ENCODE results near the gene TASL. TPM values are rescaled to one million over a fixed set of nuclear protein-coding genes. Genes with fewer than 3 reads are reported as not detected.

The TASL gene
- total and polyA plus RNA-seq, 2 donors (not counting 3 experiments of a cell fraction or from before 2014, with no cell fraction given), result not detected

DNA sequence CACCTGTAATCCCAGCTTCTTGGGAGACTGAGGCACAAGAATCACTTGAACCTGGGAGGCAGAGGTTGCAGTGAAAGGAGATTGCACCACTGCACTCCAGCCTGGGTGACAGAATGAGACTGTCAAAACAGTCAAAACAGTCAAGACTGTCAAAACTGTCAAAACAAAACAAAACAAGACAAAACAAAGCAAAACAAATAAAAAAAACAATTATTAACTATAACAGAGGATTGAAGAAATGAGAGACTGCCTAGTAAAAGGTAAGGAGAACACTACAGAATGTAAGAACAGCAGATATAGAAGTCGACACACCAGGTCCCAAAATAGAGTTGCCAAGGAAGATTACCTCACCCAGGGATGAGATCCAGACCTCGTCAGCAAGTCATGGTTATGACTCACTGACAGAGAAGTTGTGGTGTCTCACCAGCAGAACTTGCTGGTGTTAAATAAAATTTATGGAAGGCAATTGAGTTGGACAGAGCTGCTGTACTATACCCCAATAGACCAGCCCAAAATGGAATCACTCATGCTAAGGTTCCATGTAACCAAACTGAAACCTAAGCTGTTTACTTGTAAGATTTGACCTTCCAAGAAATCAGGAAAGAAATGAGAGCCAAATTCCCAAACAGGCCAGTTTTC is 43.5 kb upstream of the TASL start:
- dilution Hi-C loops (cut with MboI; ENCODE audit: extremely low pct_ligation_motif_present, low sequenced_read_pairs), result no loop called here
- FAIRE-seq (no peak), DNase-seq (ENCODE audit: low read depth, low spot score) (no peak)
- Histone ChIP-seq H3K79me2 (ENCODE audit: control insufficient read depth, insufficient read depth, low read length) (no peaks in the 10 kb centered on the region), H3K27ac (ENCODE audit: insufficient read depth, low read depth, low read length) (no peak overlapping the region), H3K9me3 (replicated peaks; ENCODE audit: control insufficient read depth, insufficient read depth, low read length) (no peaks in the 10 kb centered on the region), H3K36me3 (ENCODE audit: control insufficient read depth in 2 of 2, extremely low read depth in 1 of 2, insufficient read depth in 2 of 2, low read length in 2 of 2) (no peaks in the 10 kb centered on the region), H3K4me2 (ENCODE audit: insufficient read depth, low read length) (no peak overlapping the region), H3K4me3 (replicated peaks in 1 of 3; ENCODE audit: insufficient read depth in 1 of 3, low read depth in 1 of 3, low read length in 3 of 3) (no peak overlapping the region), H4K20me1 (replicated peaks; ENCODE audit: control insufficient read depth, extremely low read depth, insufficient read depth, low read length) (no peaks in the 10 kb centered on the region), H3K4me1 (ENCODE audit: control insufficient read depth, extremely low read depth, insufficient read depth, low read length) (no peaks in the 10 kb centered on the region), H3K9me1 (replicated peaks; ENCODE audit: control insufficient read depth, extremely low read depth, insufficient read depth, low read length) (no peaks in the 10 kb centered on the region), H2AFZ (ENCODE audit: low read depth, low read length) (no peak overlapping the region), H3K27me3 (ENCODE audit: control insufficient read depth in 2 of 2, insufficient read depth in 2 of 2, low read length in 2 of 2) (no peaks in the 10 kb centered on the region), H3K9ac (replicated peaks; ENCODE audit: extremely low read depth, insufficient read depth, low read length) (no peak overlapping the region)
- intact Hi-C loops (cut with micrococcal nuclease), result loop anchor here (10.0 kb wide), 1 partner anchor 496 kb away; no protein-coding TSS in a partner anchor
- TF ChIP-seq POLR2A (IDR thresholded peaks at IDR 0.05; ENCODE audit: low read depth, low read length), result no peak
- TF ChIP-seq JUN (IDR thresholded peaks at IDR 0.05; ENCODE audit: borderline replicate concordance, insufficient read depth, insufficient read length, low read depth), result peak; percentile 4
- ChIA-PET POLR2A (no interaction called here), CTCF (no interaction called here)
- BruUV-seq (replicated peaks), result no TSS peak

DNA sequence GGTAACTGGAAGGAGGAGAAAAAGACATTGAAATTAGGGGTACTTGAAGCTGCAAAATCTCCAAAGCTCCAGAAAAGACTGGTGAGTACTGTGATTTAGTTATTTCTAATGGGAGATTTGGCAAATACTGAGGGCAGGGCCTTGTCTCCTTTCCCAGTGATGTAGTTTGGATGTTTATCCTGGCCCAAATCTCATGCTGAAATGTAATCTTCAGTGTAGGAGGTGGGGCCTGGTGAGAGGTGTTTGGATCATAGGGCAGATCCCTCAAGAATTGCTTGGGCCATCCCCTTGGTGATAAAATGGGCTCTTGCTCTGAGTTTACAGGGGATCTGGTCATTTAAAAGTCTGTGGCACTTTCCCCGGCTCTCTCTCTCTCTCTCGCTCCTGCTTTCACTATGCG is 42.6 kb upstream of the TASL start:
- H3K9ac ChIP-seq (replicated peaks; ENCODE audit: extremely low read depth, insufficient read depth, low read length), result no peak overlapping the region
- CTCF ChIA-PET, result interaction anchor here (1.3 kb wide), 1 partner anchor 15 kb away, joined by 3 read pairs; no protein-coding TSS in a partner anchor
- no peak for DNase-seq (ENCODE audit: low read depth, low spot score)
- POLR2A ChIA-PET, result no interaction called here
- no TSS peak for BruUV-seq (replicated peaks)
- no peak overlapping the region for H3K4me2 ChIP-seq (ENCODE audit: insufficient read depth, low read length)
- no peak overlapping the region for H2AFZ ChIP-seq (ENCODE audit: low read depth, low read length)
- dilution Hi-C loops (cut with MboI; ENCODE audit: extremely low pct_ligation_motif_present, low sequenced_read_pairs) (no loop called here), intact Hi-C loops (cut with micrococcal nuclease) (loop anchor here (10.0 kb wide), 1 partner anchor 495 kb away; no protein-coding TSS in a partner anchor)
- no peaks in the 10 kb centered on the region for H3K27me3 ChIP-seq (ENCODE audit: control insufficient read depth in 2 of 2, insufficient read depth in 2 of 2, low read length in 2 of 2)
- no peak overlapping the region for H3K4me3 ChIP-seq (replicated peaks in 1 of 3; ENCODE audit: insufficient read depth in 1 of 3, low read depth in 1 of 3, low read length in 3 of 3)
- no peaks in the 10 kb centered on the region for H4K20me1 ChIP-seq (replicated peaks; ENCODE audit: control insufficient read depth, extremely low read depth, insufficient read depth, low read length)
- no peaks in the 10 kb centered on the region for H3K9me1 ChIP-seq (replicated peaks; ENCODE audit: control insufficient read depth, extremely low read depth, insufficient read depth, low read length)
- FAIRE-seq, result no peak
- H3K79me2 ChIP-seq (ENCODE audit: control insufficient read depth, insufficient read depth, low read length), result no peaks in the 10 kb centered on the region
- H3K27ac ChIP-seq (ENCODE audit: insufficient read depth, low read depth, low read length), result no peak overlapping the region
- no peaks in the 10 kb centered on the region for H3K36me3 ChIP-seq (ENCODE audit: control insufficient read depth in 2 of 2, extremely low read depth in 1 of 2, insufficient read depth in 2 of 2, low read length in 2 of 2)
- TF ChIP-seq MYC (IDR thresholded peaks at IDR 0.05; ENCODE audit: low read depth, low read length) (no peak), EZH2 (IDR thresholded peaks at IDR 0.05; ENCODE audit: borderline replicate concordance, low read depth, low read length, severe bottlenecking) (no peak), POLR2AphosphoS5 (IDR thresholded peaks at IDR 0.05; ENCODE audit: insufficient read depth, low read depth, low read length) (no peak), POLR2A (IDR thresholded peaks at IDR 0.05; ENCODE audit: low read depth, low read length) (no peak), FOS (IDR thresholded peaks at IDR 0.05; ENCODE audit: borderline replicate concordance, insufficient read depth, low read length) (no peak), GATA2 (IDR thresholded peaks at IDR 0.05; ENCODE audit: insufficient read depth, insufficient read length, low read depth, low read length) (no peak), JUN (IDR thresholded peaks at IDR 0.05; ENCODE audit: borderline replicate concordance, insufficient read depth, insufficient read length, low read depth) (no peak)
- TF ChIP-seq, protein P1, sequence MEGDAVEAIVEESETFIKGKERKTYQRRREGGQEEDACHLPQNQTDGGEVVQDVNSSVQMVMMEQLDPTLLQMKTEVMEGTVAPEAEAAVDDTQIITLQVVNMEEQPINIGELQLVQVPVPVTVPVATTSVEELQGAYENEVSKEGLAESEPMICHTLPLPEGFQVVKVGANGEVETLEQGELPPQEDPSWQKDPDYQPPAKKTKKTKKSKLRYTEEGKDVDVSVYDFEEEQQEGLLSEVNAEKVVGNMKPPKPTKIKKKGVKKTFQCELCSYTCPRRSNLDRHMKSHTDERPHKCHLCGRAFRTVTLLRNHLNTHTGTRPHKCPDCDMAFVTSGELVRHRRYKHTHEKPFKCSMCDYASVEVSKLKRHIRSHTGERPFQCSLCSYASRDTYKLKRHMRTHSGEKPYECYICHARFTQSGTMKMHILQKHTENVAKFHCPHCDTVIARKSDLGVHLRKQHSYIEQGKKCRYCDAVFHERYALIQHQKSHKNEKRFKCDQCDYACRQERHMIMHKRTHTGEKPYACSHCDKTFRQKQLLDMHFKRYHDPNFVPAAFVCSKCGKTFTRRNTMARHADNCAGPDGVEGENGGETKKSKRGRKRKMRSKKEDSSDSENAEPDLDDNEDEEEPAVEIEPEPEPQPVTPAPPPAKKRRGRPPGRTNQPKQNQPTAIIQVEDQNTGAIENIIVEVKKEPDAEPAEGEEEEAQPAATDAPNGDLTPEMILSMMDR (IDR thresholded peaks at IDR 0.05; ENCODE audit: extremely low read depth in 1 of 2, insufficient read depth in 1 of 2, low read depth in 1 of 2, low read length in 2 of 2), result no peak
- TF ChIP-seq, protein P2, sequence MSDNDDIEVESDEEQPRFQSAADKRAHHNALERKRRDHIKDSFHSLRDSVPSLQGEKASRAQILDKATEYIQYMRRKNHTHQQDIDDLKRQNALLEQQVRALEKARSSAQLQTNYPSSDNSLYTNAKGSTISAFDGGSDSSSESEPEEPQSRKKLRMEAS (IDR thresholded peaks at IDR 0.05; ENCODE audit: insufficient read depth, insufficient read length), result no peak
- no peaks in the 10 kb centered on the region for H3K4me1 ChIP-seq (ENCODE audit: control insufficient read depth, extremely low read depth, insufficient read depth, low read length)
- H3K9me3 ChIP-seq (replicated peaks; ENCODE audit: control insufficient read depth, insufficient read depth, low read length), result no peaks in the 10 kb centered on the region

All from endothelial cell of umbilical vein (primary cell).